ENCODE measurements around the gene TMEM132E. TPM values are rescaled to one million over a fixed set of nuclear protein-coding genes. Genes with fewer than 3 reads are reported as not detected.

TMEM132E gene
- total and polyA plus RNA-seq, 2 of the 4 experiments (the other 2 are of a cell fraction) = not detected

DNA sequence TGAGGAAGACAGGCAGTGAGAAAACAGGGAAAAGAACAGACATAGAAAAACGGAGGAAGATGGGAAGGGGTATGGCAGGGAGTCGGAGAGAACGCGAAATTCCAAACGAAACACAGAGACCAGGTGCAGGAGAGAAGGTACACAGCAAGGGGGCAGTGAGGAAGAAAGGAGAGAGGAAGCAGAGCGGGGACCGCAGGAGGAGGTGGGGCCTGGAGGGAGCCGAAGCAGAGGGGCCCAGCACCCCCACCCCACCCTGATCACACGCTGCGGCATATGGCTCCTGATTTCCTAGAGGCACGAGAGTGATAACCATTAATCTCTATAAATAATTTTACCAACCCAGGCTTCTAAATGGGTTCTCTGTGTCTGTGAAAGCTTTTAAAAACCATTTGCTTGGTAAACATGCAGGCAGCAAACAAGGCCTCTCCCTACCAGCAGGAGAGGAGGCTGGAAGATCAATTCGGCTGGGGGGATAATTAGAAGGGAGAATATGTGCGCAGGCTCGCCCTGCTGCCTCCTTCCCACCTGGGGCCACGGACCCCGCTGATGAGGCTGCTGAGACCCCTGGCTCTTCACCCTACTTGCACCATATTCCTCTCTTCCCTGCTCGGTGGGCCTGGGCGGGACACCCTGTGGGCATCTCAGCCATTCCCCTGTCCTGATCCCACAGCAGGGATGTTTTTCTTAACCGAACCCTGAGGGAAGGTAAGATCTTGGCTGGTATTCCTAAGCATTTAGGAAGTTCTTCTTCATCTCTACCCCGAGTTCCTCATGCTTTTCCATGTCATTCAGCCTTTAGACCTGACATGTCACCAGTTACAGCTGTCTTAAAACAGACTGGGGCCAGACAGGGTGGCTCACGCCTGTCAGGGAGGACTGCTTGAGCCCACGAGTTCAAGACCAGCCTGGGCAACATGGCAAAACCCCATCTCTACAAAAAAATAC is 86.7 kb downstream of the TMEM132E start (continued):
- TF ChIP-seq, protein P1, sequence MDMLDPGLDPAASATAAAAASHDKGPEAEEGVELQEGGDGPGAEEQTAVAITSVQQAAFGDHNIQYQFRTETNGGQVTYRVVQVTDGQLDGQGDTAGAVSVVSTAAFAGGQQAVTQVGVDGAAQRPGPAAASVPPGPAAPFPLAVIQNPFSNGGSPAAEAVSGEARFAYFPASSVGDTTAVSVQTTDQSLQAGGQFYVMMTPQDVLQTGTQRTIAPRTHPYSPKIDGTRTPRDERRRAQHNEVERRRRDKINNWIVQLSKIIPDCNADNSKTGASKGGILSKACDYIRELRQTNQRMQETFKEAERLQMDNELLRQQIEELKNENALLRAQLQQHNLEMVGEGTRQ (IDR thresholded peaks at IDR 0.05; ENCODE audit: low read depth, low read length) = no peak

DNA sequence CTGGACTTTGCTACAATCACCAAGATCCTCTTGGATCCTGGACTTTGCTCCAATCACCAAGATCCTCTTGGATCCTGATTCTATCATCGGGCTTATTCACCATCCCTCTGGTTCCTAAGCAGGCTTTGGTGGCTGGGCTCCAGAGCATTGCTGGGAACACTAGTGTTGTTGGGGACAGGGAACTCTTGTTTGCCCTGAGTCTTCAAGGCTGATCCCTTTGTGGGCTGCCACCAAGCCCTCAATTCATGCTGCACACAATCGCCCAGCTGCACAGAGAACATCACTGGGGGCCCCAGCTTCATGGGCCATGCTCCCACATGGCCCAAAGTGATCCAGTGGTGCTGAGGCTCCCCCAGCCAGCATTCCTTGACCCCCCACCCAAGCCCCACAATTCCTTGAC is 88.3 kb downstream of the TMEM132E start:
- H3K23ac ChIP-seq (ENCODE audit: low read depth, low read length) = no peak overlapping the region
- no peak overlapping the region for H2BK15ac ChIP-seq (ENCODE audit: low read depth, low read length)
- in situ Hi-C loops (cut with MboI; ENCODE audit: low sequenced_read_pairs) (no loop called here), dilution Hi-C loops (cut with HindIII; ENCODE audit: low sequenced_read_pairs, unreplicated experiment) (no loop called here), intact Hi-C loops (cut with micrococcal nuclease) (no loop called here)
- H2BK20ac ChIP-seq (ENCODE audit: low read depth, low read length) = no peak overlapping the region
- H3K79me1 ChIP-seq (ENCODE audit: low read depth in 1 of 2, low read length in 2 of 2) = no peaks in the 10 kb centered on the region
- no peaks in the 10 kb centered on the region for H3K36me3 ChIP-seq (ENCODE audit: control insufficient read depth, insufficient read depth, low read length)
- H4K8ac ChIP-seq (ENCODE audit: low read depth in 2 of 2, low read length in 2 of 2) = no peak overlapping the region
- H3K4me3 ChIP-seq (ENCODE audit: insufficient read depth, low read depth, low read length) = no peak overlapping the region
- H3K56ac ChIP-seq (ENCODE audit: extremely low read depth, insufficient read depth, low read length) = no peak overlapping the region
- no peak overlapping the region for H4K5ac ChIP-seq (ENCODE audit: low read depth, low read length)
- DNase-seq (no peak), ATAC-seq (ENCODE audit: low read depth) (no peak)
- H2BK5ac ChIP-seq (ENCODE audit: low read depth, low read length, poor library complexity, severe bottlenecking) = no peak overlapping the region
- H3K9ac ChIP-seq (ENCODE audit: low read depth, low read length) = no peak overlapping the region
- ChIA-PET POLR2A (ENCODE audit: unreplicated experiment) (no interaction called here), CTCF (no interaction called here)
- no peaks in the 10 kb centered on the region for H3K9me3 ChIP-seq (ENCODE audit: control insufficient read depth, insufficient read depth, low read length)
- no peaks in the 10 kb centered on the region for H3K4me1 ChIP-seq (ENCODE audit: control insufficient read depth, insufficient read depth, low read length)
- H2AK9ac ChIP-seq (replicated peaks; ENCODE audit: low read depth, low read length, poor library complexity) = no peak overlapping the region
- no peak overlapping the region for H3K27ac ChIP-seq (ENCODE audit: insufficient read depth, low read length)
- no peak overlapping the region for H2AK5ac ChIP-seq (ENCODE audit: low read depth, low read length)
- H3K9me1 ChIP-seq (ENCODE audit: insufficient read depth, low read length) = no peaks in the 10 kb centered on the region
- WGBS, 2 experiments (ENCODE audit: extremely low coverage in 2 of 2, insufficient read length in 1 of 2) = 20% methylated on average over 1 of the region's 2 CpGs; no CpG with 5 or more reads in 1 of the 2 experiments
- no peak overlapping the region for H3K14ac ChIP-seq (replicated peaks; ENCODE audit: low read depth, low read length)
- no peaks in the 10 kb centered on the region for H4K20me1 ChIP-seq (ENCODE audit: insufficient read depth, low read length)
- H3K4ac ChIP-seq (ENCODE audit: low read depth, low read length) = no peak overlapping the region
- H3K4me2 ChIP-seq (ENCODE audit: low read depth, low read length) = no peak overlapping the region
- peaks cover 1% of the 10 kb centered on the region; the same call in 1 of the 2 replicates for H3K27me3 ChIP-seq (ENCODE audit: control insufficient read depth, insufficient read depth, low read length)
- no peak overlapping the region for H3K18ac ChIP-seq (ENCODE audit: low read depth, low read length)
- no peak overlapping the region for H2BK120ac ChIP-seq (ENCODE audit: low read depth, low read length)
- H4K91ac ChIP-seq (ENCODE audit: insufficient read depth, low read depth, low read length) = no peak overlapping the region
- H2AFZ ChIP-seq (replicated peaks; ENCODE audit: low read length, poor library complexity) = no peak overlapping the region
- no TSS peak for BruUV-seq (replicated peaks)
- TF ChIP-seq FOS (IDR thresholded peaks at IDR 0.05; ENCODE audit: low read depth, low read length) = no peak
- TF ChIP-seq SMC3 (IDR thresholded peaks at IDR 0.05; ENCODE audit: low read depth, low read length) = no peak
- TF ChIP-seq CEBPB (IDR thresholded peaks at IDR 0.05; ENCODE audit: low read depth, low read length) = no peak
- TF ChIP-seq RFX5 (IDR thresholded peaks at IDR 0.05; ENCODE audit: low read depth, low read length) = no peak
- TF ChIP-seq, protein P1 (IDR thresholded peaks at IDR 0.05; ENCODE audit: low read depth, low read length) = no peak
- TF ChIP-seq RAD21 (IDR thresholded peaks at IDR 0.05; ENCODE audit: low read length) = no peak
- TF ChIP-seq BHLHE40 (IDR thresholded peaks at IDR 0.05; ENCODE audit: low read depth, low read length) = no peak
- no peak for TF ChIP-seq MAZ (IDR thresholded peaks at IDR 0.05; ENCODE audit: borderline replicate concordance, low read depth, low read length)
- no peak for TF ChIP-seq RCOR1 (IDR thresholded peaks at IDR 0.05; ENCODE audit: insufficient replicate concordance, low read length)
- TF ChIP-seq, protein P2, sequence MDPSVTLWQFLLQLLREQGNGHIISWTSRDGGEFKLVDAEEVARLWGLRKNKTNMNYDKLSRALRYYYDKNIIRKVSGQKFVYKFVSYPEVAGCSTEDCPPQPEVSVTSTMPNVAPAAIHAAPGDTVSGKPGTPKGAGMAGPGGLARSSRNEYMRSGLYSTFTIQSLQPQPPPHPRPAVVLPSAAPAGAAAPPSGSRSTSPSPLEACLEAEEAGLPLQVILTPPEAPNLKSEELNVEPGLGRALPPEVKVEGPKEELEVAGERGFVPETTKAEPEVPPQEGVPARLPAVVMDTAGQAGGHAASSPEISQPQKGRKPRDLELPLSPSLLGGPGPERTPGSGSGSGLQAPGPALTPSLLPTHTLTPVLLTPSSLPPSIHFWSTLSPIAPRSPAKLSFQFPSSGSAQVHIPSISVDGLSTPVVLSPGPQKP (IDR thresholded peaks at IDR 0.05; ENCODE audit: borderline replicate concordance, low read depth, low read length) = no peak
- TF ChIP-seq MXI1 (IDR thresholded peaks at IDR 0.05; ENCODE audit: borderline replicate concordance, low read depth, low read length) = no peak
- TF ChIP-seq CHD1 (IDR thresholded peaks at IDR 0.05; ENCODE audit: low read depth, low read length) = no peak
- TF ChIP-seq MAFK (IDR thresholded peaks at IDR 0.05; ENCODE audit: low read depth, low read length) = no peak

All from IMR-90 (cell line).